CD4-positive, CD25-positive, alpha-beta regulatory T cell (primary cell): ENCODE data around the gene TMC6. TPM values are rescaled to one million over a fixed set of nuclear protein-coding genes. Genes with fewer than 3 reads are reported as not detected.

ENCODE experiments used
- ATAC-seq, 2 donors: fragments of 150-1000 bp; cut with Tn5 transposase; one replicate each; pipeline ENCODE4 v1.10.0; 2021; ENCODE audit warnings: low read depth in 2 of 2, moderate number of reproducible peaks in 2 of 2, moderate library complexity in 1 of 2
- DNase-seq, 3 donors: peaks; one replicate each; pipeline versions ENCODE4 v3.0.0 to v3.0.0-alpha.2; 2012 to 2022; ENCODE audit warnings: mixed read lengths in 1 of 3
- H3K27ac ChIP-seq: one replicate; pipeline ENCODE4 v1.7.0; 2013; ENCODE audit warnings: mild to moderate bottlenecking, low read length; ENCODE audit not compliant: insufficient read depth, poor library complexity, severe bottlenecking
- H3K27me3 ChIP-seq: one replicate; pipeline ENCODE4 v1.7.0; 2013; ENCODE audit warnings: low read length; ENCODE audit not compliant: control insufficient read depth, insufficient read depth
- H3K36me3 ChIP-seq: one replicate; pipeline ENCODE4 v1.7.0; 2013; ENCODE audit warnings: mild to moderate bottlenecking, low read length, moderate library complexity; ENCODE audit not compliant: control insufficient read depth, insufficient read depth
- H3K4me1 ChIP-seq: 2 replicates; pipeline ENCODE4 v1.7.0; 2013; ENCODE audit warnings: mild to moderate bottlenecking, low read length; ENCODE audit not compliant: insufficient read depth, control insufficient read depth, poor library complexity, severe bottlenecking
- H3K4me3 ChIP-seq: one replicate; pipeline ENCODE4 v1.7.0; 2013; ENCODE audit warnings: low read depth, mild to moderate bottlenecking, low read length, moderate library complexity
- H3K9me3 ChIP-seq, 2 experiments: 1 replicate in 1 of 2; 2 replicates in 1 of 2; pipeline ENCODE4 v1.7.0; 2013; ENCODE audit warnings: low read length in 2 of 2, mild to moderate bottlenecking in 1 of 2, moderate library complexity in 1 of 2; ENCODE audit not compliant: control insufficient read depth in 2 of 2
- H3K27ac Mint-ChIP-seq, 3 donors: one replicate each; pipeline ENCODE4 v1.8.0; 2020 to 2022; ENCODE audit warnings: mild to moderate bottlenecking in 3 of 3, mixed read lengths in 3 of 3, moderate library complexity in 2 of 3
- H3K27me3 Mint-ChIP-seq: one replicate; pipeline ENCODE4 v1.8.0; 2022; ENCODE audit warnings: mild to moderate bottlenecking, mixed read lengths
- H3K36me3 Mint-ChIP-seq: one replicate; pipeline ENCODE4 v1.8.0; 2020; ENCODE audit warnings: mixed read lengths
- H3K4me1 Mint-ChIP-seq, 4 donors: one replicate each; pipeline ENCODE4 v1.8.0; 2020 to 2022; ENCODE audit warnings: mixed read lengths in 4 of 4, mild to moderate bottlenecking in 1 of 4
- H3K4me3 Mint-ChIP-seq, 4 donors: one replicate each; pipeline ENCODE4 v1.8.0; 2020 to 2022; ENCODE audit warnings: mild to moderate bottlenecking in 4 of 4, mixed read lengths in 4 of 4, moderate library complexity in 3 of 4
- H3K9me3 Mint-ChIP-seq, 7 donors: one replicate each; pipeline ENCODE4 v1.8.0; 2020 to 2022; ENCODE audit warnings: mixed read lengths in 7 of 7, mild to moderate bottlenecking in 3 of 7, moderate library complexity in 2 of 7
- polyA plus RNA-seq, 4 donors: library from polyadenylated mRNA; unstranded; fragments of 300-500 nt; fragmentation: Illumina TruSeq; gene quantifications; one replicate each; pipeline ENCODE4 v1.2.3, GENCODE V29; 2021
- total RNA-seq: library from RNA; stranded (reverse); gene quantifications from one replicate; pipeline ENCODE4 v1.2.3, GENCODE V29; 2022

TMC6 gene
- total and polyA plus RNA-seq, 5 donors from 2014 or later = 160 to 727 (median 234) TPM

DNA sequence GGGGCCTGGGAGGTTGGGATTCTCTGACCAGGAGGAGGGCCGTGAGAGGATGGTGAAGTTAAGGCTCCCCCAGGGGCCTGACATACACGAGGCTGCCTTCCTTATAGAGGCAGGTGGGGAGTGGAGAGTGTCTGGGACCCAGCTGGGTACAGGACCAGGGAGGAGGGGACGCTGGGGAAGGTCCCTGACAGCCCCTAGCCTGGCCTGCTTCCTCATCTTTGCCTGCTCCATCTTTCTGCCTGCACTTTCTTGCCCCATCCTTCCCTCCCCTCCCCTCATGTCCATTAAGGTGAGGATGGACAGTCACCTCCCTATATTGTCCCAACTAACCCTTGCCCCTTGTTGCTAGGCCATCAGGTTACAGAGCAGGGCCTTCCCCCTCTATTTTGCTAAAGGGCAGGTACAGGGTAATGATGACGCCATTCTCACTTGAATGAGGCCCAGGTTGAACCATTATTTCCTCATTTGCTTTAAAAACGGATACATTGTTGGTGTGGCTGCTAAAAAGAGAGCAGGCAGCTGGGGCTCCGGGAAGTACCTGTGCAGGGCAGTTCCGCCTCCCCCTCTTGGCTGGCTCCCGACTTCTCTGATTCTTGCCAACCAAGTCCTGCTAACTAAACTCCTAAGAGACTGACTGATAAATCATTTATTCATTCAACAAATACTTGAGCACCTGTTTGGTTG lies 18.9 kb upstream of the TMC6 start:
- Histone ChIP-seq H3K4me1 (peaks cover 24% of the 10 kb centered on the region), H3K27me3 (no peaks in the 10 kb centered on the region), H3K9me3 (no peaks in the 10 kb centered on the region), H3K27ac (no peak overlapping the region), H3K36me3 (peaks cover 3% of the 10 kb centered on the region), H3K4me3 (no peak overlapping the region)
- ATAC-seq = peak; percentile 60 to 61
- H3K9me3 Mint-ChIP-seq = no peaks in the 10 kb centered on the region
- H3K4me3 Mint-ChIP-seq = peak overlapping the region in 2 of 4 donors; percentile 7 to 28
- DNase-seq = no peak
- peaks cover 4% of the 10 kb centered on the region for H3K27me3 Mint-ChIP-seq
- peaks cover 0 to 33% (median 9%) of the 10 kb centered on the region in 4 donors for H3K4me1 Mint-ChIP-seq
- peak overlapping the region; percentile 52 to 84 (median 73) for H3K27ac Mint-ChIP-seq
- no peaks in the 10 kb centered on the region for H3K36me3 Mint-ChIP-seq

DNA sequence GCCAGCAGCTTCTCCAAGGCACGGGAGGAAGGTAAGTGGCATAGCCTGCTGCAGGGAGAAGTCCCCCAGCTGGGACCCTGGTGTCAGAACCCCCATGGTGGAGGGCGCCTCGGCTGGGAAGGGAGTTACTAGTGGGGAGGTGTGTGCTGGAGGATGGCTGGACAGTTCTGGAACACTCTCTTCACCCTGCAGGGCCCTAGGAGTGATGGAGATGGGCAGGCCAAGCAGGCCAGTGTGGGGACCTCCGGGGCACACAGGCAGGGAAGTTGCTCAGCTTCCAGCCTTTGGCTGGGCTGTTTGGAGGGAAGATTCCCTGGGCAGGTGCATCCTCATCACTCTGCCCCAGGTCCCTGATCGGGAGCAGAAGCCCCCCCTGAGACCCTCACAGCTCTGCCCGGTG lies 18.3 kb upstream of the TMC6 start:
- no peak for DNase-seq
- Histone ChIP-seq H3K27ac (no peak overlapping the region), H3K27me3 (no peaks in the 10 kb centered on the region), H3K36me3 (peaks cover 8% of the 10 kb centered on the region), H3K4me1 (peaks cover 29% of the 10 kb centered on the region), H3K9me3 (no peaks in the 10 kb centered on the region), H3K4me3 (no peak overlapping the region)
- H3K4me3 Mint-ChIP-seq = no peak overlapping the region
- no peaks in the 10 kb centered on the region for H3K36me3 Mint-ChIP-seq
- peaks cover 4% of the 10 kb centered on the region for H3K27me3 Mint-ChIP-seq
- H3K9me3 Mint-ChIP-seq = no peaks in the 10 kb centered on the region
- H3K4me1 Mint-ChIP-seq = peaks cover 0 to 39% (median 10%) of the 10 kb centered on the region in 4 donors
- peak overlapping the region in 2 of 3 donors; percentile 36 to 84 for H3K27ac Mint-ChIP-seq
- no peak for ATAC-seq

DNA sequence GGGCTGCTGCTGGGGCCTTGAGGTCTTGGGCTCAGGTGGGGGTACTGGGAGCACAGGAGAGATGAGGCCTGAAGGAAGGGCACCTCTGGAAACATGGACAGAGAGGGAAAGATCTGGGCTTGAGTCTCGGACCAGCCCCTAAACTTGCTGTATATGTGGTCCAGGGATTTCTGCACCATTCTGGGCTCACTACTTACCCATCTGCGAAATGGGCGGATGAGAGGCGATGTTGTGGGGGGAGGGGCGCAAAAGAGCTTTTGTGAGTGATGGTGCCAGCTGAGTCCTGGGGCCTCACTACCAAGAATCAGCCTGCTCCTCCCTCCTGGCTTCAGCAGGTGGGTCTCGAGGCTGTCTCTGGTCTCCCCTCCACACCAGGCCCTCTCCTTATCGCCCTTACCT lies 17.9 kb upstream of the TMC6 start:
- Histone ChIP-seq H3K4me3 (no peak overlapping the region), H3K36me3 (peaks cover 8% of the 10 kb centered on the region), H3K27ac (no peak overlapping the region), H3K4me1 (peaks cover 33% of the 10 kb centered on the region), H3K27me3 (no peaks in the 10 kb centered on the region), H3K9me3 (no peaks in the 10 kb centered on the region)
- Mint-ChIP-seq H3K4me3 (no peak overlapping the region), H3K9me3 (no peaks in the 10 kb centered on the region), H3K27ac (peak overlapping the region in 1 of 3 donors; percentile 84), H3K4me1 (peaks cover 0 to 41% (median 10%) of the 10 kb centered on the region in 4 donors), H3K36me3 (peaks cover under 1% of the 10 kb centered on the region), H3K27me3 (peaks cover 4% of the 10 kb centered on the region)
- no peak for DNase-seq
- no peak for ATAC-seq

DNA sequence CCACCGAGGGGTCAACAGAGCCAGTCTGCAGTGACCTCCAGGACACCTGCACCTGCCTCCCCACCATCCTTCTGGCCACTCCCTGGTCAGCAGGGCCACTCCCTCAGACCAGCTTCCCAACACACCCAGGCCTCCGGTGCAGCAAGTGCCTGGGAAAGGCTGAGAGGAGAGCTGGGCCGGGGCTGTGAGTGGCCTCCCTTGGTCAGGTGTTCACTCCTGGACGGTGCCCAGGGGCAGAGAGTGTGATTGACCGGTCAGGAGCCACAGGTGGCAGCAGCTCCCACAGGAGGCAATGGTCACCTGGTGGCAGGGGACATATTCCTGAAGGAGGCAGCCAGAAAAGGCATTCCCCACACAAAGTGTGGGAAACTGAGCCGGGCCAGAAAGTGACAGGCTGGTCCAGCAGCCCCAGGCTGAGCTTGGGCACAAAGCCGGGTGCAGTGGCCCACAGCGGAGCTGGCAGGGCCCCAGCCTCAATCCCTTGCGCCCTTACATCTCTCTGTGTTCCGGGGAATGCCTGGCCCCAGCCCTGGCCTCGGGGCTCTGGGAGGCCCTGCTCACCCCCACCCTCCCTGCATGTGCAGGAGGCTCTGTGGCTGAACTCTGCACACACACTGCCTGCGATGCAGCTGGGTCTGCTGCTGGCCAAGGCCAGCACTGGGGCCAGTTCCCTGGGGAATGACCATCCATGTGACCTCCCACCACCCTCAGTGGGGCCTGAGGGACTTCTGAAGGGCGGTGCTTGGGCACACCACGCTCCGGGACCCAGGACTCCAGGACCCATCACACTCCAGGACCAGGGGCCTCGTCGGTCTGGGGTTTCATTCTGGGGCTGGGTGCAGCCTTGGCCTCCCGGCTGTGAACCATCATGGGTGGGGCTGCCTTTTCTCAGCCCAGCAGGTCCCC lies 16.4 kb upstream of the TMC6 start:
- Mint-ChIP-seq H3K36me3 (peaks cover 8% of the 10 kb centered on the region), H3K4me1 (peaks cover 0 to 50% (median 14%) of the 10 kb centered on the region in 4 donors)

DNA sequence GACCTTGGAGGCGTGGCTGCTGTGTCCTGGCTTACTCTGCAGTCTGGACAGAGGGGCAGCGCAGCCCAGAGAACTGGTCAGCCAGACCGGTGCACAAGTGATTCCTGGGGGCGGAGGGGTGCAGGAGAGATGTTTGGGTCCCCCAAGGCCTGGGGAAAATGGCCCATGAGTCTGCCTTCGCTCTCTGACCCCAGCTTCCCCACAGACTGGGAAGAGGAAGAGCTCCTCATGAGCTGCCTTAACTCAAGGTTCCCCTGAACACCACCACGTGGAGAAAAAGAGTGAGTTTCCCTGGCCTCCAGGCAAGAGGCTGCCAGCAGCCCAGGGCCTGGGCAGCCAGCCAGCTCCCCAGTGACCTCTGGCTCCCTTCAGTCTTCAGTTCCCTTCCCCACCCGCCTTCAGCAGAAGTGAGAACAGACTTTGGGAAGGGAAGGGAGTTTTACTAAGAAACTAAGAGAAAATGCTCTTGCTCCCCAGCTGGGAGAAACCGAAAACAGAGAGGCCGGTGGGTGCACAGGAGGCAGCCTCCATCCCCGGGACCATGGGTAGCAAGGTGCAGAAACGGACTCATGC lies 15.7 kb upstream of the TMC6 start:
- Mint-ChIP-seq H3K9me3 (no peaks in the 10 kb centered on the region), H3K4me1 (peaks cover 0 to 54% (median 16%) of the 10 kb centered on the region in 4 donors), H3K27me3 (peaks cover 4% of the 10 kb centered on the region), H3K36me3 (peaks cover 9% of the 10 kb centered on the region), H3K4me3 (no peak overlapping the region), H3K27ac (peak overlapping the region in 1 of 3 donors; percentile 32)
- no peak overlapping the region for H3K27ac ChIP-seq
- no peaks in the 10 kb centered on the region for H3K27me3 ChIP-seq
- DNase-seq = no peak
- H3K4me1 ChIP-seq = peaks cover 43% of the 10 kb centered on the region
- H3K9me3 ChIP-seq = no peaks in the 10 kb centered on the region
- peaks cover 11% of the 10 kb centered on the region for H3K36me3 ChIP-seq
- H3K4me3 ChIP-seq = no peak overlapping the region
- ATAC-seq = no peak

More for the DNA sequence above, 16.4 kb upstream of the TMC6 start:
- Histone ChIP-seq H3K27ac (no peak overlapping the region), H3K27me3 (no peaks in the 10 kb centered on the region), H3K4me3 (no peak overlapping the region), H3K4me1 (peaks cover 40% of the 10 kb centered on the region), H3K9me3 (no peaks in the 10 kb centered on the region), H3K36me3 (peaks cover 11% of the 10 kb centered on the region)
- H3K27me3 Mint-ChIP-seq = peaks cover 4% of the 10 kb centered on the region
- H3K4me3 Mint-ChIP-seq = no peak overlapping the region
- DNase-seq (no peak), ATAC-seq (no peak)
- H3K9me3 Mint-ChIP-seq = no peaks in the 10 kb centered on the region
- no peak overlapping the region for H3K27ac Mint-ChIP-seq

DNA sequence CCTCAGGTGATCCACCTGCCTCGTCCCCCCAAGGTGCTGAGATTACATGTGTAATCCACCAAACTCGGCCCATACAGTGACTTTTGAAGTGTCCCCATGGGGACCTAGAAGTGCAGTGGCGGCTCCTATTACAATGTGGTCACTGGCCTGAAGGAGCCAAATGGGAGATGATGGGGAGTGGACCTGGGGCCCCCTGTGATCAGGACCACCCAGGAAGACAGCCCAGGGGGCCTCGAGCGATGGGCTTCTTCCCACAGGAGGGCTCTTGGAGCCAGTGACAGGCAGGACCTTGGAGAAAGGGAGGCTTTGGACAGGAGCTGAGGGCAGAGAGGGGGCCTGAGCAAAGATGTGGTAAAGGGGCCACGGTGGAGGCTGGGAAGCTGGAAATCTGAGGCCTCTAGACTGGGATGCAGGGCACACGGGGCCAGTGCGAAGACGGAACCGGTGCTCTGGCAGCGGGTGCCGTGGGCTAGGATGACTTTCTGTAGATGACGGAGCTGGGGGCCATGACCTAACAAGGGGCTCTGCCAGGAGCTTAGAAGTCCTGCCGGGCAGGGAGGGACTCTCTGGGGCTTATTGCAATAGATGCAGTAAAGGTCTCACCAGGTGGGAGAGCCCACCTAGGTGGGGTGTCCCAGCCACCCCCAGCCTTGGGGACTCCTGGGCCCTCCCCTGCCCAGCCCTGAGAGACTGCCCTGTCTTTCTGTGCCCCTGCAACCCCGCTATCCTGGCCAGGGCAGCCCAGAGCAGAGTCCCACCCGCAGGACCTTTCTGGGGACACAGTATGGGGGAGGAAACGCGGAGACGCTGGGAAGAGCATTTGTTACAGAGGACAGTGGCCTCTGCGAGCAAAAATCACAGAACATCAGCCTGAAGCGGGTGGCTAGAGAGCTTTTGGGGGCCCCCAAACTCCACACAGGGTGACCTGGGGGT lies 14.9 kb upstream of the TMC6 start:
- Mint-ChIP-seq H3K36me3 (peaks cover 9% of the 10 kb centered on the region), H3K27ac (peak overlapping the region in 1 of 3 donors; percentile 89), H3K27me3 (peaks cover 4% of the 10 kb centered on the region), H3K4me3 (no peak overlapping the region), H3K9me3 (no peaks in the 10 kb centered on the region), H3K4me1 (peaks cover 0 to 57% (median 14%) of the 10 kb centered on the region in 4 donors)
- H3K9me3 ChIP-seq = no peaks in the 10 kb centered on the region
- peaks cover 11% of the 10 kb centered on the region for H3K36me3 ChIP-seq
- H3K27me3 ChIP-seq = no peaks in the 10 kb centered on the region
- no peak overlapping the region for H3K27ac ChIP-seq
- H3K4me1 ChIP-seq = peaks cover 44% of the 10 kb centered on the region
- DNase-seq = no peak
- H3K4me3 ChIP-seq = no peak overlapping the region
- no peak for ATAC-seq
